ENCODE measurements around the gene USE1.

USE1 gene

DNA sequence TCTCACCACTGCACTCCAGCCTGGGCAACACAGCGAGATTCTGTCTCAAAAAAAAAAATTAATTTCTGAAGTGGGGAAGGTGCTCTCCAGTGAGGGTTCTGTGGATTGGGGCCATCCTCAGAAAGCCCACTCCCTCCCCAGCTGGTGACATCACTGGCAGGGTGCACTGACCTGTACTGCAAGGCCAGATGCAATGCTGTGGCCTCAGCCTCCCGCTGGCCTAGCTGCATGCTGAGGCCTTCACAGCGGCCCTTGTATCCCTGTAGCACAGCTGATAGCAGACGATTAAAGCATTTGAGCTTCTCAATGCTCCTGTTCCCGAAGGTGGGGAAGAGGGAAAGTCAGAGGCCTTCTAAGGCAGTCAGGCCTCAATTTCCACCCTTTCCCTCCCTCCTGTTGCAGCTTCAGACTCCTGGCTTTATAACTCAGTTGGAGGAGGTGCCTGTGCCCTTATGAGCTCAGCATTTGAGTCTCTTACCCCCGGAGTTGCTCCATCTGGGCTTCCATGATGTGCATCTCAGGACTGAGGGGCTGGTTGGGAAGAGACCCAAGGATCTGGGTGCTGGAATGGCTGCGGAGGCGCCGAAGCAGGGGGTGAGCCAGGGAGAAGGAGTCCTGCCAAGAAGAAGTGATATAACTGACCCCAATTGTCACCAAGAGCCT, 44.1 kb downstream of the USE1 start:
- DNase-seq (ENCODE audit: low read depth): no peak

- DNase-seq (ENCODE audit: low read depth): no peak
Measured at GRCh38 chr19:17259934-17260333, 44.8 kb downstream of the USE1 start.

GRCh38 chr19:17260842-17261325, 45.7 kb downstream of the USE1 start:
- DNase-seq (ENCODE audit: low read depth): peak; percentile 82

GRCh38 chr19:17262557-17262956, 47.4 kb downstream of the USE1 start:
- no peak for DNase-seq (ENCODE audit: low read depth)

GRCh38 chr19:17263712-17264640, 48.8 kb downstream of the USE1 start:
- no peak for DNase-seq (ENCODE audit: low read depth)

DNA sequence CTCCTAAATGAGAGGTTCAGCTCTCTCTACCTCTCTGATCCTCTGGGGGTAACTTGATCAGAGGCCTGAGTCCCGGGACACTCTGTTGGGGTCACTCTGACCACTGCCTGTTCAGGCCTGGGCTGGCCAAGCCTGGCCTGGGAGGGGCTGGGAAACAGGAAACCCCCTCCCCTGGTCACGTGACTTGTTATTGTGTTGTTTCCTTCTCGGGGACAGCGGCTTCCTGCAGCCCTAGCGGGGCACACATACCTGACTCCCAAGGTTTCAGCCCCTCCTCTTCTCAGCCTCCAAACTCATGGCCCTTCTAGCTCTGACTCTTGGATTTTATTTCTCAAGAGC, 49.5 kb downstream of the USE1 start, which contains the start of gene USHBP1:
USHBP1 (minus strand) TSS at position 105 of the 339 bp plus-strand sequence. CDS start 446 bp downstream, outside the sequence.
- DNase-seq (ENCODE audit: low read depth): no peak

DNA sequence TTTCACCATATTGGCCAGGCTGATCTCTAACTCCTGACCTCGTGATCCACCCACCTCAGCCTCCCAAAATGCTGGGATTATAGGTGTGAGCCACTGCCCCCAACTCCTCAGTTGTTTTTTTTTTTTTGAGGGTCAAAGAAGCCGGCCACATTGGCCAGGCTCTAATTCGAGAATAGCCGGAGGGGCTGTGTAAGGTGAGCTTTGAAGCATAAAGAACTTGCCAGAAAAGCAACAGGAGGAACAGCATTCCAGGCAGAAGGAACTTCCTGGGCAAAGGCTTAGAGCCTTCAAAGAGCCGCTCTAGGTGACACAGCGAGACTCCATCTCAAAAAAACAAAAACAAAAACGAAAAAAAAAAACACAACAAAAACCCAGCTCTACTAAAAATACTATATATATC, 50.9 kb downstream of the USE1 start:
- DNase-seq (ENCODE audit: low read depth): no peak

- DNase-seq (ENCODE audit: low read depth): no peak
Measured at GRCh38 chr19:17266589-17266974, 51.4 kb downstream of the USE1 start.

GRCh38 chr19:17266975-17267788, 52.0 kb downstream of the USE1 start, which contains the start of gene BABAM1:
Gene BABAM1 (plus strand): TSS chr19:17267443. CDS start chr19:17268807, 1,364 bp downstream.
- DNase-seq (ENCODE audit: low read depth): peak; percentile 86

DNA sequence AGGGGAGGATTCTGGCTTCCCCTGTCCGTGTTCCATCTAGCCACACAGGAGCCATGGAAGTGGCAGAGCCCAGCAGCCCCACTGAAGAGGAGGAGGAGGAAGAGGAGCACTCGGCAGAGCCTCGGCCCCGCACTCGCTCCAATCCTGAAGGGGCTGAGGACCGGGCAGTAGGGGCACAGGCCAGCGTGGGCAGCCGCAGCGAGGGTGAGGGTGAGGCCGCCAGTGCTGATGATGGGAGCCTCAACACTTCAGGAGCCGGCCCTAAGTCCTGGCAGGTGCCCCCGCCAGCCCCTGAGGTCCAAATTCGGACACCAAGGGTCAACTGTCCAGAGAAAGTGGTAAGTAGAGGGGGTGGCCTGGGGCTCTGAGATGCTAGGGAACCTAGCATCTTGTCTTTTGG, 53.6 kb downstream of the USE1 start:
- no peak for DNase-seq (ENCODE audit: low read depth)

Data from stimulated activated CD8-positive, alpha-beta memory T cell treated with anti-CD3 and anti-CD28 coated beads, Interleukin-15, amount 100 ng/mL, for 1 hour (primary cell).